Measurements from ENCODE around the gene ARID1B. TPM values are rescaled to one million over a fixed set of nuclear protein-coding genes. Genes with fewer than 3 reads are reported as not detected.

The ARID1B gene
- total and polyA plus RNA-seq, 9 of the 15 experiments (the other 6 are each of a cell fraction or from before 2014, with no cell fraction given) = 12.5 to 50.5 (median 25.8) TPM

DNA sequence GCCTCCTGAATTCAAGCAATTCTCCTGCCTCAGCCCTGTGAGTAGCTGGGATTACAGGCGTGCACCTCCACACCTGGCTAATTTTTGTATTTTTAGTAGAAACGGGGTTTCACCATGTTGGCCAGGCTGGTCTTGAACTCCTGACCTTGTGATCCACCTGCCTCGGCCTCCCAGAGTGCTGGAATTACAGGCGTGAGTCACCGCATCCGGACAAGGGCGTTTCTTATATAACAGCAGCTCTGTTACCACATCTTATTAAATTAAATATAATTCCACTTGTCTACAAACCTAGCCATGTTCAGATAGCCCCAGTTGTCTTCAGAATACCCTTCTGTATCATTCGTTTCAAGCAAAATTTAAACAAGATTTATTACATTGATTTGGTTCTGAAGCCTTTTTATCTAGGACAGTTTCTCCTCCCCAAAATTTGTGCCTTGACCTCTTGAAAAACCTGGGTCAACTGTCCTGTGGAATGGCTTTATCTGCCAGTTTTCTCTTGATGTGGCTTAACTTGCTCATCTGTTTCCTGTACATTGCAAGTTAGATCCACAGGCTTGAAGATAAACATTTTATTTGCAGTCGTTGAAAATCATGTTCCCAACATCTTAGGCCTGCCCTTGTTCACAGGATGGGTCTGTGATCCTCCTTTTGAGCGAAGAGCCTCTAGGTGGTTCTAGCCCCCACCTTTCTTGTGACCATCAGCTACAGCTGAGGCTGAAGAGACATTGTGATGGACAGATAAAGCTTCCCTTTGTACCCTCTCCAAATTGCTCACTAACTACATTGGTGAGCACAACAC lies 132.2 kb downstream of the ARID1B start (continued):
- TF ChIP-seq, protein P1, sequence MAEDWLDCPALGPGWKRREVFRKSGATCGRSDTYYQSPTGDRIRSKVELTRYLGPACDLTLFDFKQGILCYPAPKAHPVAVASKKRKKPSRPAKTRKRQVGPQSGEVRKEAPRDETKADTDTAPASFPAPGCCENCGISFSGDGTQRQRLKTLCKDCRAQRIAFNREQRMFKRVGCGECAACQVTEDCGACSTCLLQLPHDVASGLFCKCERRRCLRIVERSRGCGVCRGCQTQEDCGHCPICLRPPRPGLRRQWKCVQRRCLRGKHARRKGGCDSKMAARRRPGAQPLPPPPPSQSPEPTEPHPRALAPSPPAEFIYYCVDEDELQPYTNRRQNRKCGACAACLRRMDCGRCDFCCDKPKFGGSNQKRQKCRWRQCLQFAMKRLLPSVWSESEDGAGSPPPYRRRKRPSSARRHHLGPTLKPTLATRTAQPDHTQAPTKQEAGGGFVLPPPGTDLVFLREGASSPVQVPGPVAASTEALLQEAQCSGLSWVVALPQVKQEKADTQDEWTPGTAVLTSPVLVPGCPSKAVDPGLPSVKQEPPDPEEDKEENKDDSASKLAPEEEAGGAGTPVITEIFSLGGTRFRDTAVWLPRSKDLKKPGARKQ (CRISPR knock-in tag; IDR thresholded peaks at IDR 0.05) = no peak
- TF ChIP-seq PHTF2 (CRISPR knock-in tag; IDR thresholded peaks at IDR 0.05) (no peak), FUS (optimal IDR thresholded peaks at IDR 0.05; ENCODE audit: low read depth, low read length) (no peak), TCF3 (CRISPR knock-in tag; IDR thresholded peaks at IDR 0.05) (peak; percentile 44), ZNF280B (CRISPR knock-in tag; IDR thresholded peaks at IDR 0.05) (no peak), ZNF695 (CRISPR knock-in tag; IDR thresholded peaks at IDR 0.05) (no peak), TEAD4 (IDR thresholded peaks at IDR 0.05; ENCODE audit: low read length) (peak; percentile 19; the same call in 1 of the 2 replicates), TEAD4 (CRISPR knock-in tag; IDR thresholded peaks at IDR 0.05; ENCODE audit: borderline replicate concordance) (no peak), ZNF253 (CRISPR knock-in tag; conservative IDR thresholded peaks at IDR 0.05) (no peak), HMBOX1 (IDR thresholded peaks at IDR 0.05) (no peak; the same call in 1 of the 2 replicates), HCFC1 (IDR thresholded peaks at IDR 0.05; ENCODE audit: low read depth, low read length) (no peak), YY1 (IDR thresholded peaks at IDR 0.05; ENCODE audit: borderline replicate concordance in 1 of 3, control insufficient read depth in 1 of 3, extremely low read depth in 1 of 3, insufficient read depth in 3 of 3, insufficient read length in 1 of 3, insufficient replicate concordance in 2 of 3, low read depth in 1 of 3, low read length in 2 of 3) (no peak), POLR2AphosphoS5 (IDR thresholded peaks at IDR 0.05; ENCODE audit: control insufficient read depth, insufficient read depth, low read depth, low read length) (0 out of 2 replicates have a peak, but pooled peaks have one; percentile 28), ETV5 (CRISPR knock-in tag; IDR thresholded peaks at IDR 0.05; ENCODE audit: low read depth) (peak; percentile 57; the same call in 1 of the 2 replicates), NR2F6 (CRISPR knock-in tag; IDR thresholded peaks at IDR 0.05) (no peak), NFE2 (IDR thresholded peaks at IDR 0.05; ENCODE audit: low read depth) (no peak), JUND (IDR thresholded peaks at IDR 0.05; ENCODE audit: borderline replicate concordance, low read depth, low read length) (peak; percentile 24; the same call in 1 of the 2 replicates), JUND (tag; IDR thresholded peaks at IDR 0.05; ENCODE audit: borderline replicate concordance, low read depth, low read length) (no peak), CBFA2T3 (IDR thresholded peaks at IDR 0.05) (peak; percentile 72), GABPB2 (CRISPR knock-in tag; conservative IDR thresholded peaks at IDR 0.05) (no peak), ADNP (tag; IDR thresholded peaks at IDR 0.05) (0 out of 2 replicates have a peak, but pooled peaks have one; percentile 41), NFYB (IDR thresholded peaks at IDR 0.05; ENCODE audit: extremely low read depth, insufficient read length) (no peak), DPF2 (IDR thresholded peaks at IDR 0.05) (peak; percentile 48; the same call in 1 of the 2 replicates)
- TF ChIP-seq, protein P2, sequence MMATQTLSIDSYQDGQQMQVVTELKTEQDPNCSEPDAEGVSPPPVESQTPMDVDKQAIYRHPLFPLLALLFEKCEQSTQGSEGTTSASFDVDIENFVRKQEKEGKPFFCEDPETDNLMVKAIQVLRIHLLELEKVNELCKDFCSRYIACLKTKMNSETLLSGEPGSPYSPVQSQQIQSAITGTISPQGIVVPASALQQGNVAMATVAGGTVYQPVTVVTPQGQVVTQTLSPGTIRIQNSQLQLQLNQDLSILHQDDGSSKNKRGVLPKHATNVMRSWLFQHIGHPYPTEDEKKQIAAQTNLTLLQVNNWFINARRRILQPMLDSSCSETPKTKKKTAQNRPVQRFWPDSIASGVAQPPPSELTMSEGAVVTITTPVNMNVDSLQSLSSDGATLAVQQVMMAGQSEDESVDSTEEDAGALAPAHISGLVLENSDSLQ (IDR thresholded peaks at IDR 0.05) = peak; percentile 38
